ENCODE data around the gene CAPZA1.

CAPZA1 gene

DNA sequence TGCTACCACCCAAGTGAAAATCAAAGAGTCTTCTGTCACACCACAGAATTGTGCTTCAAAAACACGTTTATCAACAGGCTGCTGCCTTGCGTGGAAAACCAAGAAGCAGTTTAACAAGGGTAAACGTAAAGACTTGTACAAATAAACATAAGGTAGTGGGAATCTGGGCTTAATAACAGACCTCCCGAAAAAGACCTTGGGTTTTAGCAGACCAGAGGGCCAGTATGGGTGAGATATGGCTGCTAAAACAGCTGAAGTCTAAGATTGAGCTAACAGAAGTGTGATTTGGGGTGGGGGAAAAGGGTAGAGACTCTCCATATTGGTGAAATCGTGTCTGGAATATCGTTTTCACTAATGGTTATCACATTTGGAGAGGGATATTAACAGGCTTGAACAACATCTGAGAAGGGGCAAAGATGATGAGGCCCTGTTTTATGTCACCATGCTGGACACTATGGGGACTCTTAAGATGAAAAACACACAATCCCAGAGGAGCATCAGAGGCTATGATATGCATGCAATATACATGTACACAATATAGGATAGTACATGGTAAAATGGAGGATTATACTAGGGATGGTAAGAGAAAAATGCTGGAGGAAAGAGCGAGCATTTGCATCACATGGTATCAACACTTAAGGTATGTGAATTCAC is 56.2 kb downstream of the CAPZA1 start:
- DNase-seq (ENCODE audit: low read depth in 2 of 3, low spot score in 1 of 3), result no peak

DNA sequence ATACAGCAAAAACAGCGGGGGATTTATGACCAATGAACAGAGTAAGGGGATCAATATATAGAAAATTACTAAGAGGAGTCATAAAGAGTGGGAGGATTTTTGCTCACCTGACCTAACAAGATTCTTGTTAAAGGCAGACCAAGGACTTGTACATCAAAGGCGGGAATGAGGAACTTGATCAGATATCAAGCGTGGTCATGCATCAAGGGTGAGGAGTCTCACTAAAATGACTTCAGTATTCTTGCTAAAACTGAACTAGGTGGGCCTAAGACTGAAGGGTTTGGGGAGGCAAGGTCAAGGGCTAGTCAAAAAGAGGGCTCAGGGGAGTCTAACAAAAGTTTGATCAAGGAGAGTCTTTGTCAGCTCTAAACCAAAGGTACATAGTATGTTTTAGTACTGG is 56.9 kb downstream of the CAPZA1 start:
- DNase-seq (ENCODE audit: low read depth in 2 of 3, low spot score in 1 of 3), result no peak

DNA sequence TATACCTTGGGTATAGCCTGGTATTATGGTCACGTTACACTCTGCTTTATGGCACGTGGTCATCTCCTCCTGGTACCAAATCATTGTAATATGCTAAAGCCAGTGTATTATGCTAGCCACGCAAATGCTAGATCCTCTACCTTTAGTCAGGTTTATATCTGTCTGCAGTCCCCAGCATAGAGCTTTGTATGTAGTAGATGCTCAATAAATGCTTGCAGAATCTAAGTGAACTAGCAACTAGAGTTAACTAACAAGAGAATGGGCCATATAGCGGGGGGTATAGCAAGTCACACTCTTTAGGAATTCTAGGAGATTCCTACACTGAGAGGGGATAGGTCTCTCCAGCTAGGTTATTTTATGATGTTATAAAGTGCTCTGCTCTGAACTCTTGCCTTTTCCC is 57.9 kb downstream of the CAPZA1 start:
- no peak for DNase-seq (ENCODE audit: low read depth in 2 of 3, low spot score in 1 of 3)

GRCh38 chr1:112678605-112679004 is 59.0 kb downstream of the CAPZA1 start:
- no peak for DNase-seq (ENCODE audit: low read depth in 2 of 3, low spot score in 1 of 3)

DNA sequence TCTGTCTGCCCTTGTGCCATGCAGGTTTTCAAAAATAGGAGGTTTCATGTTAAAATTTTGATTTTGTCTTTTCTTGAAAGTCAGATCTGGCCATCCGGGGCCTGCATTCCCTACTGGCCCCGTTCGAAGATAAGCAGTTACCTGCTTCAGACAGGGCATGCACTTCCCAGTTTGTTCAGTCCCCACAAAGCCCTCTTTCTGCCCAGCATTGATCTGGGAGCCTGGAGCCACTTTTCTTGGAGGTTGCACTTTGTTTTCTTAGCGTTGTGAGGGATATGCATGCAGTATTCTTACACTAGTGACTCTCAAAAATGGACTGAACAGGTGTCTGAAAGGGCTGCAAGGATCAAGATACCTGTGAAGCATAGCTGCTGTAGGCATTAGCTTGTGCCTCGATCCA is 66.3 kb downstream of the CAPZA1 start:
- no peak for DNase-seq (ENCODE audit: low read depth in 2 of 3, low spot score in 1 of 3)

GRCh38 chr1:112686417-112686816 is 66.8 kb downstream of the CAPZA1 start:
- DNase-seq (ENCODE audit: low read depth in 2 of 3, low spot score in 1 of 3), result no peak

DNA sequence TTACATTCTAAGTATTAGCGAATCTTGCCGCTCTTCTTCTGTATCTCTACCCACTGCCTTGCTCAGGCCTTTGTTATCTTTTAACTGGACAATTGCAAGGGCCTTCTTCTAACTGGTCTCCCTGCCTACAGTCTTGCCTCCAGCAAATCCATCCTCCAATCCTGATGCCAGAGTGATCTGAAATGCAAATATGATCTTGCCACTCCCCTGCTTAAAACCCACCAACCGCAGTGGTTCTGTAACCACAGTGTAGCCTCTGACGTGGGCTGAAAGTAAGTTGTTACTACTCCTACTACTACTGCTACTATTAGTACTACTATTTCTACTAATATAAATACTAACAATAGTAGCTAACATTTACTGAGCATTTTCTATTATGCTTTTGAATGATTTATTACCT is 67.2 kb downstream of the CAPZA1 start:
- DNase-seq (ENCODE audit: low read depth in 2 of 3, low spot score in 1 of 3), result no peak

DNA sequence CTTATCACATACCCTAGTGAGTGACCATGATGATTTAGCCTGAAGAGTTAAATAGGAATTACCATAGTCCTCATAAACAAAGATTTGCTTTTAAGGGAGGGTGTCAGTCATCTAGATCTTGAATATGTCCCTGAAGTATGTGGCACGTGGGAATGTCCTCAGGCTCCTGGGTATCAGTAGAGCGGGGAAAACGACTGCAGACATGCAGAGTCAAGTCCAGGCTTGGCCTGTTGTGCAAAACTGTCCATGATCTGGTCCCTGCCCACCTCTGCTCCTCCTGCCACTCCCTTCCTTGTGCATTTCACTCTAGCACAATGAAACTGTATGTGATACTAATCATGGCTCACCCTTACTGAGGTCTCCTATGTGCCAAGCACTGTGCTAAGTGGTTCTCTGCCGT is 67.7 kb downstream of the CAPZA1 start:
- no peak for DNase-seq (ENCODE audit: low read depth in 2 of 3, low spot score in 1 of 3)

- no peak for DNase-seq (ENCODE audit: low read depth in 2 of 3, low spot score in 1 of 3)
Observed at GRCh38 chr1:112687785-112688496, 68.3 kb downstream of the CAPZA1 start.

- DNase-seq (ENCODE audit: low read depth in 2 of 3, low spot score in 1 of 3), result no peak
Observed at GRCh38 chr1:112688781-112689193, 69.2 kb downstream of the CAPZA1 start.

GRCh38 chr1:112689196-112689841 is 69.7 kb downstream of the CAPZA1 start:
- DNase-seq (ENCODE audit: low read depth in 2 of 3, low spot score in 1 of 3), result no peak

- no peak for DNase-seq (ENCODE audit: low read depth in 2 of 3, low spot score in 1 of 3)
Observed at GRCh38 chr1:112689842-112690237, 70.2 kb downstream of the CAPZA1 start.

DNA sequence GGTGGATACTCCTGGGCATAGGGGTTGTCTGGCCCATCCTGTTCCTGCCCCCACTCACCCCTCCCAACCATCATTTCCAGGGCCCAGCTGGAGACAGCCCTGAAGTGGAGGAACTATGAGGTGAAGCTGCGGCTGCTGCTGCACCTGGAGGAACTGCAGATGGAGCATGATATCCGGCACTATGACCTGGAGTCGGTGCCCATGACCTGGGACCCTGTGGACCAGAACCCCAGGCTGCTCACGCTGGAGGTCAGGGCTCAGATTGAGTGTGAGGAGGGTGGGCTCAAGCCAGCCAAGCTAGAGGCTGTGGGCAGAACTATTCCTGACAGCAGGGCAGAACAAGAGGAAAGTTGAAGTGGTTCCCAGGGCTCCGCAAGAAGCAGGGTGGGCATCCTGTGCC is 73.0 kb downstream of the CAPZA1 start:
- DNase-seq (ENCODE audit: low read depth in 2 of 3, low spot score in 1 of 3), result no peak

DNA sequence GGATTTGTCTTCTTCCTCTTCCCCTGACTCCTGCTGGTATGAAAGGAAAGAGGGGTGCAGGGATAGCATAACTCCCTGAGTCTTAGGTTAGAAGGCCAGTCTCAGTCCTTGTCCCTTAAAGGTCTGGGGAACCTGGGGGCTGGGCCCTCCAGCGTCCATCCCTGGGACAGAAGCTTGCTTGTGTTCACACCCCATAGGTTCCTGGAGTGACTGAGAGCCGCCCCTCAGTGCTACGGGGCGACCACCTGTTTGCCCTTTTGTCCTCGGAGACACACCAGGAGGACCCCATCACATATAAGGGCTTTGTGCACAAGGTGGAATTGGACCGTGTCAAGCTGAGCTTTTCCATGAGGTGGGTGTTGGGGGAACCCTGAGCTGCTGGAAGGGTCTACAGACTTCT is 74.2 kb downstream of the CAPZA1 start:
- DNase-seq (ENCODE audit: low read depth in 2 of 3, low spot score in 1 of 3), result no peak

DNA sequence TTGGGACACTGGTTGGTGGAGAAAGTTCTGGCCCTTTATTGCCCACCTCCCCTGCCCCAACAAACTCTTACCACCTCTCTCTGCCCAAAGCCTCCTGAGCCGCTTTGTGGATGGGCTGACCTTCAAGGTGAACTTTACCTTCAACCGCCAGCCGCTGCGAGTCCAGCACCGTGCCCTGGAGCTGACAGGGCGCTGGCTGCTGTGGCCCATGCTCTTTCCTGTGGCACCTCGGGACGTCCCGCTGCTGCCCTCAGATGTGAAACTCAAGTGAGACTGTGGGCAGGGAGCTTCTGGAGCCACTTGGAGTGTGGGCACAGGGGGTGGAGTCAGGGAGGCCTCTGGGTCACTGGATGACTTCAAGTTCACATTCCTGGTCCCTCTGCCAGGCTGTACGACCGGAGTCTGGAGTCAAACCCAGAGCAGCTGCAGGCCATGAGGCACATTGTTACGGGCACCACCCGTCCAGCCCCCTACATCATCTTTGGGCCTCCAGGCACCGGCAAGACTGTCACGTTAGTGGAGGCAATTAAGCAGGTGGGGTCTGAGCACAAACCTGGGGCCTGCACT is 74.8 kb downstream of the CAPZA1 start:
- DNase-seq (ENCODE audit: low read depth in 2 of 3, low spot score in 1 of 3), result no peak

DNA sequence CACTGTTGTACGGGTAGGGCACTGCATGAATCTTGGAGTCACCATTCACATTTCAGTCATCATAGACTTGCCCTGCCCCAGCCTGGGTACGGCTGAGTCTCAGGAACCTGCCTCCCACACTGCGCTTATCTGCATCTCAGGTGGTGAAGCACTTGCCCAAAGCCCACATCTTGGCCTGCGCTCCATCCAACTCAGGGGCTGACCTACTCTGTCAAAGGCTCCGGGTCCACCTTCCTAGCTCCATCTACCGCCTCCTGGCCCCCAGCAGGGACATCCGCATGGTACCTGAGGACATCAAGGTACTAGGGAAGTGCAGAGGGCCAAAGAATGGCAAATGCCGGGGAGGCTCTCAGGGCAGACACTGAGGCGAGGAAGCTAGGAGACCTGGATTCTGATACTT is 75.6 kb downstream of the CAPZA1 start:
- no peak for DNase-seq (ENCODE audit: low read depth in 2 of 3, low spot score in 1 of 3)

DNA sequence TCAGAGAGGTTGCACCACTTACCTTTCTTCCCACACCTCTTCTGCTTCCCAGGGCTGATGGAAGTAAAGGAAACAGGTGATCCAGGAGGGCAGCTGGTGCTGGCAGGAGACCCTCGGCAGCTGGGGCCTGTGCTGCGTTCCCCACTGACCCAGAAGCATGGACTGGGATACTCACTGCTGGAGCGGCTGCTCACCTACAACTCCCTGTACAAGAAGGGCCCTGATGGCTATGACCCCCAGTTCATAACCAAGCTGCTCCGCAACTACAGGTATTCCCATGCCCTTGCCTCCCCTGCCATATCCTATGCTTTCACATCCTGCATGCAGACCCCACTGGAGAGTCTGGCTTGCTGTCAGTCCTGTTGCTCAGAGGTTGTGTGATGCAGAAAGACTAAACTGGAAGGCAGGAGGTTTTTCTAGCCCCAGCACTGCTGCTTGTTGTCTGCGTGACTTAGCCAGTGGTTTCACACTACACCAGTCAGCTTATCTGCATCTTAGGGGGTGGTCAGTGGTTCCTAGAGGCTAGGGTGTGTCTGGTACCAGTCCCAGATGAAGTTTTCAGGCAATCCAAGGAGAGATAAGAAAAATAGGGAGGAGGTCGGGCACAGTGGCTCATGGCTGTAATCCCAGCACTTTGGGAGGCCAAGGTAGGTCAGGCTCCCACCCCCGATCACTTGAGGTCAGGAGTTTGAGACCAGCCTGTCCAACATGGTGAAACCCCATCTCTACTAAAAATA is 77.1 kb downstream of the CAPZA1 start:
- no peak for DNase-seq (ENCODE audit: low read depth in 2 of 3, low spot score in 1 of 3)

GRCh38 chr1:112697781-112698201 is 78.2 kb downstream of the CAPZA1 start:
- DNase-seq (ENCODE audit: low read depth in 2 of 3, low spot score in 1 of 3), result no peak

DNA sequence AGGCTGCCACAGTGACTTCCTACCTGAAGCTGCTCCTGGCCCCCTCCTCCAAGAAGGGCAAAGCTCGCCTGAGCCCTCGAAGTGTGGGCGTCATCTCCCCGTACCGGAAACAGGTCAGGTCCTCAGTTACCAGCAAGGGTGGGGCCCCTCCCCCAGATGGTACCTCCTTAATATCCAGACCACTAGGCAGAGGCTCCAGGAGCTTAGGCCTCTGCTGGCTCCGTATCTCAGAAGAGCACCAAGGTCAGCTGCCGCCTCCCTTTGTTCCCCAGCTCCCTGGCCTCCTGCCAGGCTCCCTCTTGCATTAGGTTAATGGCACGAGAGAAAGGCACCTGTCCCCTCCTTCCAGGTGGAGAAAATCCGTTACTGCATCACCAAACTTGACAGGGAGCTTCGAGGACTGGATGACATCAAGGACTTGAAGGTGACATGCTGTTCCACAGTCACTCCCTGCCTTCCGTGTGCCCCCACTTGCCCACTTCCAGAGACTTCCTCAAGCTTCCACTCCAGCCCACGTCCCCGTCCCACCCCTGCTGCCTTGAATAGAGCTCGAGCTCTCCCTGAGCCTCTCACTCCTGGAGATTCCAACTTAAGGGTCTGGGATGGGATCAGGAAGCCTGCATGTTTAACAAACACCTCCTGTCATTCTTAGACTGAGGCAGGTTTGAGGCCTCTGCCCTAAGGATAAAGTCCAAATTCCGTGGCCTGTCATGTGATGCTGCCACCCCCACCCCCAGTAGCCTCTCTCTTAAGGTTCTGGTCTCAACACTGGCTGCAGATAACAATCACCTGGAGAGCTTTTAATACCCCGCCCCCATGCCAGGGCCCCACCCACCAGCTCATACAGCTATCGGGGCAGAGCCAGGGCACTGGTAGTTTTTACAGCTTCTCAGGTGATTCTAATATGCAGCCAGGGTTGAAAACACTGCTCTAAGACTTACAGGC is 79.0 kb downstream of the CAPZA1 start:
- DNase-seq (ENCODE audit: low read depth in 2 of 3, low spot score in 1 of 3), result no peak

DNA sequence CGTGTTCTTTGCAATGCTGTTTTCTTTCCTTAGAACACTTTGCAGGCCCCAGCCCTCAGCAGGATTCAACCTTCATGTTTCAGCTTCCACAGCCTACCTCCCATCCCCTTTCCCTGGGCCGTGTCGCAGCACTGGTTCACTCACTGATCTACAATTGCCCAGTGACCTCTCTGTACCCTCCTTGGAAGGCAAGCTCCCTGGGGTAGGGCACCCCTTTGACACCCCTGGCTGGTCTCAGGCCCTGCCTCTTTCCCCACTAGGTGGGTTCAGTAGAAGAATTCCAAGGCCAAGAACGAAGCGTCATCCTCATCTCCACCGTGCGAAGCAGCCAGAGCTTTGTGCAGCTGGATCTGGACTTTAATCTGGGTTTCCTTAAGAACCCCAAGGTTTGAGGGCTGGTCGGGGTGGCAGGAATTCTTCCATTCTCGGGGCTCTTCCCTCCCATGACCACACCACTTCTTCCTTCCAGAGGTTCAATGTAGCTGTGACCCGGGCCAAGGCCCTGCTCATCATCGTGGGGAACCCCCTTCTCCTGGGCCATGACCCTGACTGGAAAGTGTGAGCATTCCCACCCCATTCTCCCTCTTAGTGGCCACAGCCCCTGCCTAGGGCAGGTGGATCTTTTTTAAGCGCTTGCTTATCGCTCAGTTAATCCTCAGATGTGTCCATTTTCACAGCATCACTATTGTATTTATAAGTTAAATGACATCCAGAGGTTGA is 80.0 kb downstream of the CAPZA1 start:
- no peak for DNase-seq (ENCODE audit: low read depth in 2 of 3, low spot score in 1 of 3)
